Stimulated activated CD8-positive, alpha-beta memory T cell treated with anti-CD3 and anti-CD28 coated beads, Interleukin-7, amount 100 ng/mL, for 48 hours (primary cell): ENCODE results near the gene P2RX6.
"Not testable (repeated sequence)": the region's sequence is repeated elsewhere in the genome, so short reads cannot be mapped to it uniquely, and the experiment has no call there.

Experiments used
- DNase-seq, 2 donors: peaks; one replicate each; pipeline ENCODE4 v3.0.0-alpha.2; 2020; ENCODE audit warnings: low read depth in 1 of 2; ENCODE audit errors: extremely low read depth in 1 of 2

P2RX6 gene

GRCh38 chr22:21014726-21015465 lies at the start of gene P2RX6:
Gene P2RX6, plus strand, starts transcription at chr22:21015165. Its CDS starts 10 bp downstream, at chr22:21015175.
- DNase-seq, result no peak

GRCh38 chr22:20965888-20966855 lies 48.8 kb upstream of the P2RX6 start:
- no peak for DNase-seq

- DNase-seq, result no peak
These were observed 47.9 kb upstream of the P2RX6 start, which contains the start of gene AIFM3 for GRCh38 chr22:20966883-20967696. Gene AIFM3, plus strand, starts transcription at chr22:20967255. Its CDS starts 690 bp downstream, at chr22:20967945.

- no peak for DNase-seq
These were observed 47.2 kb upstream of the P2RX6 start for GRCh38 chr22:20967697-20968211.

- no peak for DNase-seq
These were observed 46.5 kb upstream of the P2RX6 start for GRCh38 chr22:20968281-20968977.

GRCh38 chr22:20970939-20971657 lies 43.9 kb upstream of the P2RX6 start:
- no peak for DNase-seq

GRCh38 chr22:20972014-20972694 lies 42.8 kb upstream of the P2RX6 start:
- DNase-seq, result not testable (repeated sequence)

- DNase-seq, result no peak
These were observed 41.9 kb upstream of the P2RX6 start for GRCh38 chr22:20972933-20973577.

GRCh38 chr22:20973634-20974286 lies 41.2 kb upstream of the P2RX6 start:
- DNase-seq, result no peak

- no peak for DNase-seq
These were observed 40.5 kb upstream of the P2RX6 start for GRCh38 chr22:20974336-20974955.

GRCh38 chr22:20975541-20976290 lies 39.2 kb upstream of the P2RX6 start:
- DNase-seq, result no peak

- no peak for DNase-seq
These were observed 38.6 kb upstream of the P2RX6 start for GRCh38 chr22:20976291-20976877.

- no peak for DNase-seq
These were observed 37.9 kb upstream of the P2RX6 start for GRCh38 chr22:20977019-20977418.

- DNase-seq, result no peak
These were observed 37.3 kb upstream of the P2RX6 start for GRCh38 chr22:20977516-20978170.

- no peak for DNase-seq
These were observed 36.5 kb upstream of the P2RX6 start for GRCh38 chr22:20978419-20978818.
